Activated naive CD8-positive, alpha-beta T cell treated with anti-CD3 and anti-CD28 coated beads, Interleukin-2, amount 50 U/mL, for 16 hours (primary cell): ENCODE results near the gene KLHDC4.
A peak's percentile ranks its signal among the peaks of the same experiment; 100 is the strongest.
"Not testable (repeated sequence)": the region's sequence is repeated elsewhere in the genome, so short reads cannot be mapped to it uniquely, and the experiment has no call there.

ENCODE experiments used
- DNase-seq: peaks from one replicate; pipeline ENCODE4 v3.0.0-alpha.2; 2020; ENCODE audit warnings: low read depth, low spot score

The KLHDC4 gene

GRCh38 chr16:87788730-87789436 is 23.1 kb upstream of the KLHDC4 start:
- DNase-seq: not testable (repeated sequence)

GRCh38 chr16:87787451-87788091 is 21.8 kb upstream of the KLHDC4 start:
- DNase-seq: not testable (repeated sequence)

GRCh38 chr16:87784812-87785211 is 19.0 kb upstream of the KLHDC4 start:
- DNase-seq: no peak

- no peak for DNase-seq
Observed at GRCh38 chr16:87782033-87782432, 16.2 kb upstream of the KLHDC4 start.

- no peak for DNase-seq
Observed at GRCh38 chr16:87780385-87780989, 14.7 kb upstream of the KLHDC4 start.

GRCh38 chr16:87778830-87779579 is 13.2 kb upstream of the KLHDC4 start:
- DNase-seq: peak; percentile 86

GRCh38 chr16:87778476-87778829 is 12.7 kb upstream of the KLHDC4 start:
- DNase-seq: no peak

- not testable (repeated sequence) for DNase-seq
Observed at GRCh38 chr16:87773836-87774235, 8.1 kb upstream of the KLHDC4 start.

- DNase-seq: not testable (repeated sequence)
Observed at GRCh38 chr16:87767456-87767855, 1.7 kb upstream of the KLHDC4 start.

GRCh38 chr16:87766485-87766797 is 655 bp upstream of the KLHDC4 start:
- DNase-seq: no peak

- no peak for DNase-seq
Observed at GRCh38 chr16:87765473-87765775, 362 bp downstream of the KLHDC4 start.

GRCh38 chr16:87764600-87765472 is 950 bp downstream of the KLHDC4 start:
- no peak for DNase-seq

GRCh38 chr16:87762620-87763019 is 3.2 kb downstream of the KLHDC4 start:
- DNase-seq: no peak

GRCh38 chr16:87762071-87762571 is 3.7 kb downstream of the KLHDC4 start:
- DNase-seq: no peak

GRCh38 chr16:87761060-87761459 is 4.7 kb downstream of the KLHDC4 start:
- DNase-seq: no peak

- no peak for DNase-seq
Observed at GRCh38 chr16:87757841-87758426, 7.9 kb downstream of the KLHDC4 start.

- DNase-seq: no peak
Observed at GRCh38 chr16:87754535-87754934, 11.3 kb downstream of the KLHDC4 start.

- DNase-seq: no peak
Observed at GRCh38 chr16:87747626-87748414, 18.0 kb downstream of the KLHDC4 start.

- no peak for DNase-seq
Observed at GRCh38 chr16:87746178-87746577, 19.6 kb downstream of the KLHDC4 start.
